Left ventricle myocardium inferior (tissue), 1 donor: ENCODE data around the gene SIN3B. TPM values are rescaled to one million over a fixed set of nuclear protein-coding genes. Genes with fewer than 3 reads are reported as not detected.

ENCODE experiments used
- DNase-seq: peaks from one replicate; pipeline ENCODE4 v3.0.0-alpha.2; 2020
- H3K27ac ChIP-seq: fragments of 200-600 bp; replicated peaks from 2 replicates; pipeline ENCODE4 v1.8.0; 2021
- H3K27me3 ChIP-seq: fragments of 200-600 bp; 2 replicates; pipeline ENCODE4 v1.8.0; 2021; ENCODE audit warnings: low read depth
- H3K36me3 ChIP-seq: fragments of 200-600 bp; 2 replicates; pipeline ENCODE4 v1.8.0; 2021
- H3K4me1 ChIP-seq: fragments of 200-600 bp; 2 replicates; pipeline ENCODE4 v1.8.0; 2021
- H3K4me3 ChIP-seq: fragments of 200-600 bp; 2 replicates; pipeline ENCODE4 v1.8.0; 2021; ENCODE audit warnings: mild to moderate bottlenecking, moderate library complexity
- H3K9me3 ChIP-seq: fragments of 200-600 bp; replicated peaks from 2 replicates; pipeline ENCODE4 v1.8.0; 2021
- intact Hi-C: fragments of 100-400 bp; cut with micrococcal nuclease; formaldehyde crosslinking; loops from one replicate; pipeline ENCODE4 v1.11.0; 2022
- total RNA-seq: library from RNA; stranded (reverse); fragmentation: NEBNext Ultra II Directional; extraction: Animal tissue kit (Norgen Biotek cat#: 25700); gene quantifications from one replicate; pipeline ENCODE4 v1.2.1, GENCODE V29; 2021
- TF ChIP-seq, protein P1 (sequence below): fragments of 200-600 bp; IDR thresholded peaks from 2 replicates; pipeline ENCODE4 v1.8.0; 2021; ENCODE audit warnings: antibody characterized with exemption, mild to moderate bottlenecking, borderline replicate concordance
- donor health status: DM: no; HTN: yes; CAD: no; lungs with severe emphysema.

Gene SIN3B
- total RNA-seq, 1 donor from 2014 or later, result 24.4 TPM

DNA sequence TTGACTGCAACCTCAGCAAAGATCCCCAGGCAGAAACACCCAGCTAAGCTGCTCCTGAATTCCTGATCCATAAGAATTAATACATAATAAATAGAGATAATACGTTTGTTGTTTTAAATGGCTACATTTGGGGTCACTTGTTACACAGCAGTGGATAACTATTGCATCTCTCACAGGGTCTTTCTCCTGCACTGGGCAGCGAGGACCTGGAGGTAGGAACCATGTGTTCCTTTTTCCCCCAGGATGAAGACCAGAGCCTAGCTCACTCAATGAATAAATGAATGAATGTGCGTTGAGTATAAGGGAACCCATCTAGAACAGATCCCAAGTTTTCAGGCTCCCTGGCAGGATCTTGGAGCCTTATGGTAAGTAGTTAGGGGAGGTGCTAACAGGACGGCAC lies 90.3 kb downstream of the SIN3B start:
- H3K4me1 ChIP-seq, result no peaks in the 10 kb centered on the region
- H3K36me3 ChIP-seq, result peaks cover 12% of the 10 kb centered on the region
- intact Hi-C loops, result no loop called here
- no peak overlapping the region for H3K4me3 ChIP-seq
- TF ChIP-seq, protein P1, sequence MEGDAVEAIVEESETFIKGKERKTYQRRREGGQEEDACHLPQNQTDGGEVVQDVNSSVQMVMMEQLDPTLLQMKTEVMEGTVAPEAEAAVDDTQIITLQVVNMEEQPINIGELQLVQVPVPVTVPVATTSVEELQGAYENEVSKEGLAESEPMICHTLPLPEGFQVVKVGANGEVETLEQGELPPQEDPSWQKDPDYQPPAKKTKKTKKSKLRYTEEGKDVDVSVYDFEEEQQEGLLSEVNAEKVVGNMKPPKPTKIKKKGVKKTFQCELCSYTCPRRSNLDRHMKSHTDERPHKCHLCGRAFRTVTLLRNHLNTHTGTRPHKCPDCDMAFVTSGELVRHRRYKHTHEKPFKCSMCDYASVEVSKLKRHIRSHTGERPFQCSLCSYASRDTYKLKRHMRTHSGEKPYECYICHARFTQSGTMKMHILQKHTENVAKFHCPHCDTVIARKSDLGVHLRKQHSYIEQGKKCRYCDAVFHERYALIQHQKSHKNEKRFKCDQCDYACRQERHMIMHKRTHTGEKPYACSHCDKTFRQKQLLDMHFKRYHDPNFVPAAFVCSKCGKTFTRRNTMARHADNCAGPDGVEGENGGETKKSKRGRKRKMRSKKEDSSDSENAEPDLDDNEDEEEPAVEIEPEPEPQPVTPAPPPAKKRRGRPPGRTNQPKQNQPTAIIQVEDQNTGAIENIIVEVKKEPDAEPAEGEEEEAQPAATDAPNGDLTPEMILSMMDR, result no peak
- DNase-seq, result no peak
- H3K9me3 ChIP-seq, result peaks cover 23% of the 10 kb centered on the region
- H3K27ac ChIP-seq, result no peak overlapping the region
- no peaks in the 10 kb centered on the region for H3K27me3 ChIP-seq

DNA sequence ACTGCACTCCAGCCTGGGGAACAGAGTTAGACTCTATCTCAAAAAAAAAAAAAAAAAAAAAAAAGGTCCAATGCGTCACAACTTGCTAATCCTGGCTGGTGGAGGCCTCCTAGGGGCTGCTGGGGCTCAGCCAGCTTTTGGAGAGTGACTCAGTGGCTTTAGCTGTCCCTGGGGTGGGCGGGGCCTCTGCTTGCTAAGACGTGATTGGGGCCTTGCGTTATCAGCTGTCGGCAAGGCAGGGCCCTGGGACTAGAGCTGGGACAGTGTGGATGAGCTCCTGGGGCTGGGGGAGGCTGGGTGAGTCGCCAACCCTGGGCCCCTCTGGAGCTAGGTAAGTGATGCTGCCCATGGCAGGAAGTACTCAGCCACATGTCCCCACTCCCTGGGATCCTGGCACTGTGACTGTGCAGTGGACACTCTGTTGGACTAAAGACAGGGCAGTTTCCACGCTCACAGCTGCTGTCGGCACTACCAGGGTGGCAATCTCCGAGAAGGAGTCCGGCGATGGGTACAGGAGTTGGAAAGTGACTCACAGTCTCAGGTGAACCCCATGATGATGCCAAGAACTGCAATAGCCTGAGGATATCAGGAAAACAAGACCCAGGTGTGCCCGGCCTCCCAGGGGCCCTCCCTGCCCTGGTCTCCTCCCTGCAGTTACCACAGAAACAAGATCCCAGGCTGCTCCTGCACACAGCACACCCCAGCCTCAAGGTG lies 91.8 kb downstream of the SIN3B start:
- Histone ChIP-seq H3K36me3 (peaks cover 24% of the 10 kb centered on the region), H3K4me3 (no peak overlapping the region), H3K27ac (no peak overlapping the region), H3K9me3 (peaks cover 25% of the 10 kb centered on the region), H3K4me1 (no peaks in the 10 kb centered on the region), H3K27me3 (no peaks in the 10 kb centered on the region)
- TF ChIP-seq, protein P1, result no peak
- intact Hi-C loops, result no loop called here
- DNase-seq, result no peak

DNA sequence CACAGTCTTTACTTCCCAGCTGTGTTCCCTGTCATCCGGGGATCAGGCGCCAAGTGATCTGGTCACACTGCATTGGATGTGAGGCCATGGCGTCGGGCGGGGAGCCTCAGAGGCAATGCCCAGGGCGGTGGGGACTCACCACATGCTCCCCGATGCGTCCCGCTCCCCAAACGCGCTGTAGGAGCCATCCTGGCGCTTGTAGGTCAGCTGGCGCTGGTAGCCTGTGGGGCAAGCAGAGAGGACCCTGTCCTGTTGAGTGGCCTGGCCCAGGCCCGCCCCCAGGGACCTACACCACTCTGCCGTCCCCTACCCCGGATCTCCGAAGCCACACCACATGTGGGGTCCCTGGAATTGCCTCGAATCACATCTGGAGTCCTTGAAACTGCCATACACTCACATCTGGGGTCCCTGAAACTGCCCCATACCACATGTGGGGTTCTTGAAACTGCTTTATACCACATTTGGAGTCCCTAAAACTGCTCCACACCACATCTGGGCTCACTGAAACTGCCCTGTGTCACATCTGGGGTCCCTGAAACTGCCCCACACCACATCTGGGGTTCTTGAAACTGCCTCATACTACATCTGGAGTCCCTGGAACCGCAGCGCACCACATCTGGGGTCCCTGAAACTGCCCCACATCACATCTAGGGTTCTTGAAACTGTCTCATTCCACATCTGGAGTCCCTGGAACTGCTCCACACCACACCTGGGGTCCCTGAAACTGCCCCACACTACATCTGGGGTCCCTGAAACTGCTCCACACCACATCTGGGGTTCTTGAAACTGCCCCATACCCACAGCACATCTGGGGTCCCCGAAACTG lies 92.8 kb downstream of the SIN3B start:
- intact Hi-C loops, result no loop called here
- peaks cover 32% of the 10 kb centered on the region for H3K9me3 ChIP-seq
- no peaks in the 10 kb centered on the region for H3K27me3 ChIP-seq
- no peaks in the 10 kb centered on the region for H3K4me1 ChIP-seq
- no peak for DNase-seq
- peaks cover 25% of the 10 kb centered on the region for H3K36me3 ChIP-seq
- TF ChIP-seq, protein P1, result no peak
- H3K4me3 ChIP-seq, result no peak overlapping the region
- no peak overlapping the region for H3K27ac ChIP-seq

DNA sequence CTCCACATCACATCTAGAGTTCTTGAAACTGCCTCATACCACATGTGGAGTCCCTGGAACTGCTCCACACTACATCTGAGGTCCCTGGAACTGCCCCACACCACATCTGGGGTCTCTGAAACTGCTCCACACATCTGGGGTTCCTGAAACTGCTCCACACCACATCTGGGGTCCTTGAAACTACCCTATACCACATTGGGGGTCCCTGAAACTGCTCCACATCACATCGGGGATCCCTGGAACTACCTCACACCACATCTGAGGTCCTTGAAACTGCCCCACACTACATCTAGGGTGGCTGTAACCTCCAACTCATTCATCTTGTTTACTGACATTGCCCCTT lies 93.4 kb downstream of the SIN3B start:
- Histone ChIP-seq H3K4me3 (no peak overlapping the region), H3K36me3 (peaks cover 25% of the 10 kb centered on the region), H3K9me3 (peaks cover 32% of the 10 kb centered on the region), H3K27me3 (no peaks in the 10 kb centered on the region), H3K4me1 (no peaks in the 10 kb centered on the region), H3K27ac (no peak overlapping the region)
- no peak for DNase-seq
- TF ChIP-seq, protein P1, result no peak
- intact Hi-C loops, result no loop called here

DNA sequence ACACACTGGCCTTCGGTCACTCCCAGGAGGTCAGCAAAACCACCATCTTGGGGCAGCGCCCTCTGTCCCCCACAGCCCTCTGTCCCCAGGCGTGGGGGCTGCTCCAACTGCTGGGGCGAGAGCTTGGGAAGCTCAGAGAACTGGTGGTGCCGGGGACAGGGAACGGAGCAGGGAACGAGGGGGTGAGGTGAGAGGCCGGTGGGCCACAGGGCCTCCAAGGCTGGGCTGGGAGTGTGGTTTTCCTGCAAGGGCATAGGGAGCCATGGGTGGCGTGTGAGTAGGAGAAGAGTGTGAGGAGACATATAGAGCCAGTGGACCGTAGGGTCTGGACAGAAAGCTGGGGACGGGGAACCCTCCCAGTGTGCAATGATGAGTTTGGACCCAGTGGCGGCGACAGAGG lies 93.8 kb downstream of the SIN3B start:
- intact Hi-C loops, result no loop called here
- Histone ChIP-seq H3K36me3 (peaks cover 25% of the 10 kb centered on the region), H3K4me1 (no peaks in the 10 kb centered on the region), H3K27ac (no peak overlapping the region), H3K27me3 (no peaks in the 10 kb centered on the region), H3K4me3 (no peak overlapping the region), H3K9me3 (peaks cover 32% of the 10 kb centered on the region)
- TF ChIP-seq, protein P1, result no peak
- no peak for DNase-seq
